Measurements from ENCODE around the gene PRR33.

- TF ChIP-seq CTCF (IDR thresholded peaks at IDR 0.05) (no peak), EP300 (IDR thresholded peaks at IDR 0.05) (no peak)
Observed at GRCh38 chr11:1935156-1936071, 43.7 kb upstream of the PRR33 start.
